ENCODE data around the gene UQCRH. TPM values are rescaled to one million over a fixed set of nuclear protein-coding genes. Genes with fewer than 3 reads are reported as not detected.
"Not testable (repeated sequence)": the region's sequence is repeated elsewhere in the genome, so short reads cannot be mapped to it uniquely, and the experiment has no call there.

The UQCRH gene
- total and polyA plus RNA-seq, 2 donors from 2014 or later = 188 to 850 TPM

- H3K27me3 ChIP-seq (ENCODE audit: control insufficient read depth, insufficient read depth, low read length) = no peaks in the 10 kb centered on the region
- DNase-seq = no peak
- no peak for FAIRE-seq
- no peak overlapping the region for H3K9ac ChIP-seq (ENCODE audit: low read length in 3 of 3)
- H3K4me3 ChIP-seq (ENCODE audit: low read length in 3 of 3) = no peak overlapping the region
- peaks cover 4 to 23% (median 18%) of the 10 kb centered on the region in 3 donors for H3K36me3 ChIP-seq (ENCODE audit: control insufficient read depth in 2 of 3, insufficient read depth in 3 of 3, low read length in 3 of 3)
- H3K27ac ChIP-seq (ENCODE audit: low read depth in 2 of 2, low read length in 2 of 2) = no peak overlapping the region
- no peak for TF ChIP-seq CTCF (IDR thresholded peaks at IDR 0.05; ENCODE audit: borderline replicate concordance, extremely low read depth, insufficient read depth)
- no peaks in the 10 kb centered on the region for H3K4me1 ChIP-seq (ENCODE audit: control insufficient read depth in 2 of 3, insufficient read depth in 2 of 3, low read depth in 1 of 3, low read length in 3 of 3)
- no peaks in the 10 kb centered on the region for H3K9me3 ChIP-seq (ENCODE audit: control insufficient read depth in 2 of 3, insufficient read depth in 1 of 3, low read length in 3 of 3)
- intact Hi-C loops (cut with DNase I) = no loop called here
Measured at GRCh38 chr1:46352363-46352762, 48.9 kb downstream of the UQCRH start.

GRCh38 chr1:46355920-46356319 lies 52.4 kb downstream of the UQCRH start:
- H3K9me3 ChIP-seq (ENCODE audit: control insufficient read depth in 2 of 3, insufficient read depth in 1 of 3, low read length in 3 of 3); H3K27ac ChIP-seq (ENCODE audit: low read depth in 2 of 2, low read length in 2 of 2); FAIRE-seq; intact Hi-C loops (cut with DNase I); DNase-seq; H3K27me3 ChIP-seq (ENCODE audit: control insufficient read depth, insufficient read depth, low read length); H3K9ac ChIP-seq (ENCODE audit: low read length in 3 of 3); H3K4me3 ChIP-seq (ENCODE audit: low read length in 3 of 3); H3K4me1 ChIP-seq (ENCODE audit: control insufficient read depth in 2 of 3, insufficient read depth in 2 of 3, low read depth in 1 of 3, low read length in 3 of 3): not testable (repeated sequence)
- H3K36me3 ChIP-seq (ENCODE audit: control insufficient read depth in 2 of 3, insufficient read depth in 3 of 3, low read length in 3 of 3) = peaks cover 0 to 26% (median 17%) of the 10 kb centered on the region in 3 donors

DNA sequence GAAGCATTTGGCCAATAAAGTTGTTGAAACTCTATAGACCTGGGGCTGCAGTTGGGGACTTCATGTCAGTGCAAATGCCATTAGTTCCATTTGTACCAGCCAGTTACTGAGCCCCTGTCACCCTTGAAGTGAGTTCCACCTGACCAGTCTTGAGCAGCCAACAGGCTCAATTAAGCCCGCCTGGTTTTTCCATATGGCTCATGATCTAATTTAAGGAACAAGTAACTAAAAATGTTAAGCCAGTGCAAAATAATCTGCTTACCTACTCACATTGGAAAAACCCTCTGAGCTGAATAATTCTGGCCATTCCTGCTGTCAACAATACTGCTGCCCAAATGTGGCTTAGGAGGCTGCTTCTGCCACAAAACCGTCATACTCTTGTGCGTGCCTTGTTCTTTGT lies 58.7 kb downstream of the UQCRH start:
- Histone ChIP-seq H3K9me3 (ENCODE audit: control insufficient read depth in 2 of 3, insufficient read depth in 1 of 3, low read length in 3 of 3) (no peaks in the 10 kb centered on the region), H3K27me3 (ENCODE audit: control insufficient read depth, insufficient read depth, low read length) (no peaks in the 10 kb centered on the region), H3K4me3 (ENCODE audit: low read length in 3 of 3) (no peak overlapping the region), H3K9ac (ENCODE audit: low read length in 3 of 3) (no peak overlapping the region), H3K4me1 (ENCODE audit: control insufficient read depth in 2 of 3, insufficient read depth in 2 of 3, low read depth in 1 of 3, low read length in 3 of 3) (no peaks in the 10 kb centered on the region), H3K27ac (ENCODE audit: low read depth in 2 of 2, low read length in 2 of 2) (no peak overlapping the region), H3K36me3 (ENCODE audit: control insufficient read depth in 2 of 3, insufficient read depth in 3 of 3, low read length in 3 of 3) (peaks cover 5 to 28% (median 24%) of the 10 kb centered on the region in 3 donors)
- TF ChIP-seq CTCF (IDR thresholded peaks at IDR 0.05; ENCODE audit: borderline replicate concordance, extremely low read depth, insufficient read depth) = no peak
- intact Hi-C loops (cut with DNase I) = no loop called here
- DNase-seq (no peak), FAIRE-seq (no peak)

DNA sequence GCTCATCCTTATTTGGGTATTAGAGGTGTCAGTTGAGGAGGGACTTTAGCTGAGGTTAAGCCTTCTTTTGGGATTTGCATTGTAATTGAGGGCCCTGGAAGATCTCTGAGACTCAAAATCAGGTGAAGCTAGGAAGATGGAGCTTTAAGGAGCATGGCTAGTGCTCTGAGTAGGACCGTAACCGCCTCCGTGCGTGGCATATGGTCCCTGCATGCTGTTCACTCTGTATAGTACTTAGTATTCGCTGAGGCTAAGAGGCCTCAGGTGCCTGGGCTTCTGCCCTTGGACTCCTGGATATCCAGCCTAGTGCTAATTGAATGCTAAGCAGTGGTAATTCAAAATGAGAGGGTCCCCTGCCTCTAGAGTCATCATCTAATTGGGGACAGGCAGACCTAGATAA lies 59.6 kb downstream of the UQCRH start:
- no peak for TF ChIP-seq CTCF (IDR thresholded peaks at IDR 0.05; ENCODE audit: borderline replicate concordance, extremely low read depth, insufficient read depth)
- H3K27me3 ChIP-seq (ENCODE audit: control insufficient read depth, insufficient read depth, low read length) = no peaks in the 10 kb centered on the region
- DNase-seq (no peak), FAIRE-seq (no peak)
- no peaks in the 10 kb centered on the region for H3K4me1 ChIP-seq (ENCODE audit: control insufficient read depth in 2 of 3, insufficient read depth in 2 of 3, low read depth in 1 of 3, low read length in 3 of 3)
- H3K4me3 ChIP-seq (ENCODE audit: low read length in 3 of 3) = no peak overlapping the region
- no peak overlapping the region for H3K9ac ChIP-seq (ENCODE audit: low read length in 3 of 3)
- no peaks in the 10 kb centered on the region for H3K9me3 ChIP-seq (ENCODE audit: control insufficient read depth in 2 of 3, insufficient read depth in 1 of 3, low read length in 3 of 3)
- intact Hi-C loops (cut with DNase I) = no loop called here
- peaks cover 5 to 24% (median 23%) of the 10 kb centered on the region in 3 donors for H3K36me3 ChIP-seq (ENCODE audit: control insufficient read depth in 2 of 3, insufficient read depth in 3 of 3, low read length in 3 of 3)
- no peak overlapping the region for H3K27ac ChIP-seq (ENCODE audit: low read depth in 2 of 2, low read length in 2 of 2)
